Mucosa of gallbladder (tissue), 1 donor: Measurements from ENCODE around the gene HPF1. TPM values are rescaled to one million over a fixed set of nuclear protein-coding genes. Genes with fewer than 3 reads are reported as not detected.
"Not testable (repeated sequence)": the region's sequence is repeated elsewhere in the genome, so short reads cannot be mapped to it uniquely, and the experiment has no call there.

Experiments
- DNase-seq: peaks from one replicate; pipeline ENCODE4 v3.0.0-alpha.2; 2020; ENCODE audit warnings: low spot score
- total RNA-seq: library from RNA; stranded (reverse); gene quantifications from one replicate; pipeline ENCODE4 v1.2.1, GENCODE V29; 2021
- donor health status: DM: no; HTN: no; CAD: no.

Gene HPF1
- total RNA-seq, 1 donor from 2014 or later, result 16.2 TPM

DNA sequence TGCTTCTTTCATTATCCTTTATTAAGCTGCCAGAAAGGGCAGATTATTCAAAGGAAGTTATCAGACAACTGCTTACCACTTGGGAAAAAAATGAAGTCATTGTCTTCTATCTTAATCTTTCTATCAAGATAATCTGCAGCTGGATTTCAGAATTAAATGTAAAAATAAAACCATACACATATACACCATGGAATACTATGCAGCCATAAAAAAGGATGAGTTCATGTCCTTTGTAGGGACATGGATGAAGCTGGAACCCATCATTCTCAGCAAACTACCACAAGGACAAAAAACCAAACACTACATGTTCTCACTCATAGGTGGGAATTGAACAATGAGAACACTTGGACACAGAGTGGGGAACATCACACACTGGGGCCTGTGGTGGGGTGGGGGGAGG is 19.1 kb downstream of the HPF1 start:
- not testable (repeated sequence) for DNase-seq

DNA sequence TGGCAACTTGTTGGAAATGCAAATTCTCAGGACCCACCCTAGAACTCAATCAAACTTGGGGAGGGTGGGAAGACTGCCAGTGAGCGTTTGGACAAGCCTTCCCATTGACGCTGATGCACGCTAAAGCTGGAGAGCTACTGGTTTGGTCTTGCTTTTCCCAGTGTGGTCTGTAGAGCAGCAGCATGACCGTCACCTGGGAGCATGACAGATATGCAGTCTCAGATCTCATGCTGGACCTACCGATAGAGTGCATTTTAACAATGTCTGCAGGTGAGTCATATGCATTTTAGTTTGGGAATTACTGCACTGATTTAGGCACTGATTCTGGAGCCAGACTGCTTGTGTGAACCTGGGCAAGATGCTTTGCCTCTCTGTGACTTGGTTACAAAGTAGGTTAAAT is 27.2 kb downstream of the HPF1 start:
- DNase-seq, result no peak

DNA sequence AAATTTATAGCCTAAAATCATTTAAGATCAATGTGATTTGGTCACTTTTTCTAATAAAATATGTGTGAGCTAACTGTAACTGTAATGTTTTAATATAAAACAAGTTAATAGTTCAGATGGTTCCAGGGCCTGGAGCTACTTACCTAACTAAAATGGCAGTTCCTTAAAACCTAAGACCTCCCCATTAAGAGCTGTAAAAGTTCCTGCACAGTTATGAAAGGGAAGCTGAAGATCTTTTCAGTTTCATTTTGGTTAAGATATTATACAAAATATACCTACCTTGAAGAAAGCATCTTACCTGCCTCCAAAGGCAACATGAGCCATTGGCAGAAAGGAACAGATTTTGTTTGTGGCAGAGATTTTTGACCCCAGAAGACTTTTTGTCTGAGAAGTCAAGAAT is 30.1 kb downstream of the HPF1 start:
- DNase-seq, result no peak

DNA sequence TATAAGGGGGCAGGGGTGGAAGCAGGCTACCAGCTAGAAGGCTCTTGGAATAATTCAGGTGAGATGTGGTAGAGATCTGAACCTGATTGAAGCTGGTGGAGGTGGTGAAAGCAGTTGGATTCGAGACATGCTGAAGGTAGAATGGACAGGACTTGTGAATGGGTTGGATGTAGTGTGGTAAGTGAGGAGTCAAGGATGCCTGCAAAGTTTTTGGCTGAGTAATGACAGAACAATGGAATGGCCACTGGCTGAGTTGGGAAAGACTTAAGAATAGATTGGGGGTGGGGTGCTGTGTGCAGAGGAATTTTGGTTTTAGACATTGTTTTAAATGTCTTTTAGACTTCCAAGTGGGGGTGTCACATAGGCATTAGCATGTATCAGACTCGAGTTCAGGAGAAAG is 33.5 kb downstream of the HPF1 start:
- no peak for DNase-seq

DNA sequence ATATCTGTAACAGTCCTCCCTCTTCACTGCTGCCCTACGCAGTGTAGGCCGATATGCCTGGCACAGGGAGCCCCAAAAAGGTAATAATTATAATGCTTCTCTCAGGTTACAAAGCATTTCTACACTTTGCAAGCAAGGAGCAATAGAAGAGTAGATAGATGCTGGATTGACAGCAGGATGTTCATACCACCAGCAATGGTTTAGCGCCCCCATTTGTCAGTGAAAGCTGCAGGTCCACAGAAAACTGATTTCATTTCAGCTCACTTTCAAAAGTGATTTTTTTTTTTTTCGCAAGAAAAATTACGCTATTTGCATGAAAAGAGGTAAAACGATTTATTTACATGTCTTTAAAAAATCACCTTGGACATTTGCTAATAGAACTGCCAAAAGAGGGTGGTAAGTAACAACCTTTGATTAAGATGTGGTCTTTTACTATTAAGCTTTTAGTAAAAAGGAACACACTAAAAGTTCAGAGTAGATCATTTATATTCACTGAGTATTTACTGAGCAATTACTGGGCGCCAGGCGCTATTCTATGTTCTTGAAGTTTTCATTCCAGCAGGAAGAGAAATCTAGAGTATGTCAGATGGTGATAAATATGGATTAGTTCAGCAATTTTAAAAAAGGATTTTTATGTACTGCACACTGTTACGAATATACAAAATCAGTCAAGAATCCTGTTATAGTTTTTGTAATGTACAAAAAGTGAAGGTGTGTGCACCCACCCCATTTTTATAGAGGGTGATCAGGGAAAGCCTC is 34.4 kb downstream of the HPF1 start:
- DNase-seq, result no peak

DNA sequence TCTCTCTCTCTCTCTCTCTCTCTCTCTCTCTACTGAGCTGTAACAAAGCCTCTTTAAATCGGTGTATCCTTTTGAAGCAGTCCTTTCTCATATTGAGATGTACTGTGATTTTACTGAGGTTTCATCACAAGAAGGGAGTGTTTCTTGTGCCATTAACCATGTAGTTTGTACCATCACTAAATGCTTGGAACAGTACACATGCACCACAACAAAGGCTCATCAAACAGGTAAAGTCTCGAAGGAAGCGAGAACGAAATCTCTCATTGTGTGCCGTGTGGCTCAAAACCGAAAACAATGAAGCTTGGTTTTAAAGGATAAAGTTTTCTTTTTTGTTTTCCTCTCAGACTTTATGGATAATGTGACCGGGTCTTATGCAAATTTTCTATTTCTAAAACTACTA is 37.2 kb downstream of the HPF1 start:
- DNase-seq, result no peak

DNA sequence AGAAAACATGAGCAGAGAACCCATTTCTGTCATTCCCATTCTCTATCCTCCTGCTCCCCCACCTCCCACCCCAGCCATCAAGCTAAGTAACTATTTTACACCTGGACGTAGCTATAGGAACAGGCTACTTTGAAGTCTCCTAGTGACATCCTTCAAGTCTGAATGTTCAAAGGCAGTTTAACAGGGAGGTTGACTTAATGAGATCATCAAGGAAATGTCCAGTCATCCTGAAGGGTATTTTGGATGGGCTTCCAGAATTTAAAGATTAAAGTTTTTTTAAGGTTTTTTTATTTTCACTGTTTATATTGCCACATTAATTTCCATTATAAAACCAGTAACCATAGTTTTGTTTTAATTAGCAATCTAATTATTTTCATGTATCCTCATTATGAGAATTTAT is 41.1 kb downstream of the HPF1 start:
- DNase-seq, result no peak

DNA sequence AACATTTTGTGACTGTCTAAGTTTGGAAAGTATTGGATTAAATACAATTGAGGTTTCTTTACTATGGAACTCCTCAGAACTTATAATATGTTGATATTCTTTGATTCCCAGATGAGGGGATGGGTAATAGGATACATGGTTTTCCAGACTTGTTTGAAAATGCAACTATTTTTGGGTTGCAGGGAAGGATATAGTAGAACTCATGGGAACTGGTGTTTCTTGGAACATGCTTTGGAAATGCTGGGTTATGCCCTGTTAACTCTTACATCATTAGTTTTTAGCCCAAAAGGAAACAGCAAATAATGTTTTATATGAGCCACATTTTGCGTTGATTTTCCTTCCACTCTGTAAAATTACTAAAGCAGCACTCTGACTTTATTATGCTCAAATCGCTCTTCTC is 41.9 kb downstream of the HPF1 start:
- DNase-seq, result no peak

DNA sequence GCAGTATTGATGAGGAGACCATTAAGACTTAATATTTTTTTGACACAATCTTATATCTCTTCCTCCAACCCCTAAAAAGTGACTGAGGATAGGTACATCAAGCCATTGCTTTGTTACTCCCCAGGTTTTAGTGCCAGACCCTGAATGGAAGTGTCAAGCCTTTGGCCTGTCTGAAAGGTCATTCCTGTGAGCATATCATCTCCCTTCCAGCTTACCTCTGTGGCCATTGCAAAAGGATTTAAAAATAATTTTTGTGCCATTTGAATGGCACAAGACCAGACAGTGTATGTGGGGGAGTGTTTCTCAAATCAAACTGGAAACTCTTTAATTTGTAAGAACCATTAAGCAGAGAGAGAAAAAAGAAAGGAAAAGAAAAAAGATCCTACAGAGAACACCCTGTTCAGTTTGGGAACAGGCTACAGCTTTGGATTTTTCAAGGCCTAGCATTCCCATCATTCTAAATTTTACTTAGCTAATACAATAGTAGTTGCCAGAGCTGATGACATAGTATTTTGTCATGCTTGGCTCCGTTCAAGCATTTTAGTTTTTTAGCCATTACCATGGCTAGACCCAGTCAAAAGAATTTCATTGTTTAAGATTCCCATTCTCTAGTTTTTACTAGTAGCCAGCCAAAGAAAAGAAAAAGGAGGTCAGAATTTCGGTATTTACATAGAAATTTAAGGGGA is 49.6 kb downstream of the HPF1 start:
- DNase-seq, result no peak

DNA sequence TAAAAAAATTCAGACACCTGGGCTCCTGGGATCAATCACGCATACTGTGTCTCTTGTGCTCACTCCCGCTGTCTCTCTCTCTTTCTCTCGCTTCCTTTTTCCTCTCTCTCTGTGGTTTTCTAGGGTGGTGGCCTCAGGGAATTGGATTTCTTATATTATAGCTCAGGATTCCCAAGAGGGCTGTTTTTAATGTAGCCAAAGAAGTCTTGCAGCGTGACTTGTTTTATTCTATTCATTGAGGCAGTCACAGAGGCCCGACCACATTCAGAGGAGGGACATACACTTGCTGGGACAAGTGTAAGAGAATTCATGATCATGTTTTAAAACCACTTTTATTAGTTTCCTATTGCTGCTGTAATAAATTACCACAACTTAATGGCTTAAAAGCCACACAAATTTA is 59.4 kb downstream of the HPF1 start:
- no peak for DNase-seq

DNA sequence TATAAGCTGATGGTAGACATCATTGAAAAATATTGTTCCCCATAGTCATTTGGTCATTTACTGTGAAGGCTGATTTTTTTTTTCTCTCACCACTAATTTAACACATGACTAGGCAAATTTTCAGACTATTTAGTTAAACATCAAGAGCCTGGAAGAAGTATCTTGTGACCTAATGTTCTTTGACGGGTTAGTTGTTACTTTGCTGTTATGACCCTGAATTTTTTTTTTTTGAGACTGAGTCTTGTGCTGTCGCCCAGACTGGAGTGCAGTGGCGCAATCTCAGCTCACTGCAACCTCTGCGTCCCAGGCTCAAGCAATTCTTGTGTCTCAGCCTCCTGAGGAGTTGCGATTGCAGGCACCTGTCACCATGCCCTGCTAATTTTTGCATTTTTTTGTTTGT is 67.0 kb downstream of the HPF1 start:
- DNase-seq, result no peak

DNA sequence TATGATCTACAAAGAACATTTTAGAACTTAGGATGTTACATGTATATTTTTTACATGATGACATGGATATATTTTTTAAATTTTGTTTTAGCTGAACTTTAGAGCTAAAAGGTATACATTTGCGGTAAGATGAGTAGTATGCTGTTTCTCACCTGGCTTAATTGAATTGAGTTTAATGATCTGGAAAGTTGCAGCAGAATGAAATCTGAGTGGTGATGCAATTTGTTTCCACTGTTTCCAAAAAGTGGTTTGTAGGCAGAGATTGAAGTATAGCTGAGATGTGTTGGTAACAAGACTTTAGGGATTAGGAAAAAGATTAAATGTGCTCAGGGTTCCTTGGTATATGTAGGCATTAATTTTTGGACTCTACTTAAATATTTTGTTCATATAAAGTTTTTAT is 68.1 kb downstream of the HPF1 start:
- DNase-seq, result no peak

DNA sequence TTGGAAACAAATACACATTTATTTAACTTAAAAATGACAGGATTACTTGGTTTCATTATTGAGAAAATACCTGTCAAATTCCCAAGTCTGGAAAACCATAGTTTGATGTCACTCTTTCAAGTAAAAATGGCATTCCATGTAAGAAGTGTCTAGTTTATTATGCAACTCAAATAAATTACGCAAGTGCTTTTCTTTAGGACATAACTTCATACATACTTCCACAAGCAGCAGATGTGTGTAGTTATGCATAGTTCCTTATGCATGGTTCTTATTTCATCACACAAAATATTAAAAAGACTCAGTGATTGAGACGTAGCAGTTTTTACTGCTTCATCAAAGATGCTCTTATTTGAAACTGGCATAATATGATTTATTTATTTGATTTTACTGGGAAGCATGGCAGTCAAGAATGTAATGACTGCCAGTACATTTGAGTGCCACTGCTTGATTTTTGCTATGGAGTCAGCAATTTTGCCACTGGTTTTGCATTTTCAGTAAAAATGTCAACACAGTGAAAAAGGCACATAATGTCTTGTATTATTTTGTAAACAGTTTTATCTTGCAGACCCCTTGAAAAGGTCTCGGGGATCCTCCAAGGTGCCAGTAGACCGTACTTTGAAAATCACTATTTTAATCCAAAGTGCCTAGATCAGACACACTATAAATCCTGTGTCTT is 75.2 kb downstream of the HPF1 start:
- no peak for DNase-seq

Other genes with a start within 250 kb of the HPF1 start
- 13.8 TPM for gene NEK1, start 145.4 kb downstream of the HPF1 start, total RNA-seq
- gene CLCN3, start 137.4 kb downstream of the HPF1 start, total RNA-seq, result 95.8 TPM